T-helper 2 cell treated with Interferon-gamma antibody and Interleukin-4, amounts not matched to agents 5 μg/mL and 100 μg/mL, for 36 hours (primary cell): Measurements from ENCODE around the gene CACNA1A.
"Not testable (repeated sequence)": the region's sequence is repeated elsewhere in the genome, so short reads cannot be mapped to it uniquely, and the experiment has no call there.

Experiments
- DNase-seq: peaks from one replicate; pipeline ENCODE4 v3.0.0; 2021; ENCODE audit warnings: low spot score
- H3K27ac Mint-ChIP-seq: one replicate; pipeline ENCODE4 v1.8.0; 2021; ENCODE audit warnings: mild to moderate bottlenecking, mixed read lengths
- H3K27me3 Mint-ChIP-seq: one replicate; pipeline ENCODE4 v1.8.0; 2021; ENCODE audit warnings: low read depth, mixed read lengths
- H3K36me3 Mint-ChIP-seq: one replicate; pipeline ENCODE4 v1.8.0; 2021; ENCODE audit warnings: low read depth, mixed read lengths
- H3K4me1 Mint-ChIP-seq: one replicate; pipeline ENCODE4 v1.8.0; 2021; ENCODE audit warnings: low read depth, mixed read lengths
- H3K4me3 Mint-ChIP-seq: one replicate; pipeline ENCODE4 v1.8.0; 2022; ENCODE audit warnings: mild to moderate bottlenecking, moderate library complexity, mixed read lengths
- H3K9me3 Mint-ChIP-seq: one replicate; pipeline ENCODE4 v1.8.0; 2021; ENCODE audit warnings: mixed read lengths

Gene CACNA1A

DNA sequence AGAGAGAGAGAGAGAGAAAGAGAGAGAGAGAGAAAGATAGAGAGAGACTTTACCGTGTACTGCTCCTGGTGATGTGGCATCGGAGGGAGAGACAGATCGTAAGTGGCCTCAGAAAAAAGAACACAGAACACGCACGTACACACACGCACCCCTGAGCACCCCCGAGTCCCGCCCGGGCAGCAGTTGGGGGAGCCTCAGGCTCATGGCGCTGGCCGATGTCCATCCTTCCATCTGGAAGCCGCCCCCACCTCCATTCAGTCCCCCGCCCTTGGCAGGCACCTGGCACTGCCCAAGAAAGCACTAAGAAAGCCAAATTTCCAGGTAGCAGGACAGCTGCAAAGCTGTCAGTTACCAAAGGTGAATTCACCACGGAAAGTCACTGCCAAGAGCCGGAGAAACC is 239.1 kb downstream of the CACNA1A start:
- no peak overlapping the region for H3K27ac Mint-ChIP-seq
- no peaks in the 10 kb centered on the region for H3K9me3 Mint-ChIP-seq
- H3K4me3 Mint-ChIP-seq: no peak overlapping the region
- H3K4me1 Mint-ChIP-seq: peaks cover 2% of the 10 kb centered on the region
- peaks cover 4% of the 10 kb centered on the region for H3K27me3 Mint-ChIP-seq
- no peaks in the 10 kb centered on the region for H3K36me3 Mint-ChIP-seq
- DNase-seq: no peak

DNA sequence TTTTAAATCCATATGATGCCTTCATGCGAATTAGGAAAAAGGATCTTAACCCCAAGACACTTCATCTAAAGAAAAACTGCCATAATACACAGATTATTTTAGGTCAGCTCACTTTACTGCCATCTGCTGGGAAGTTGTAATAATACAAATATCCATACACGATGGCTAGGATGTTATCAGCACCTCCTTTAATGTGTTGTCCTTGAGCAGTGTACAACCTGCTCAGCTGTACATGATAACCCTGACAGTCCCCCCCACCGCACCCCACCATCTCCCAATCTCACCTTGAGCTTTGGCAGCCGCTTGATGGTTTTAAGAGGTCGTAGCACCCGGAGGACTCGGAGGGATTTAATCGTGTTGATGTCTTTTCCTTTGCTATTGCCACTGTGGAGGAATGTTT is 243.8 kb downstream of the CACNA1A start:
- H3K27ac Mint-ChIP-seq: no peak overlapping the region
- DNase-seq: no peak
- H3K36me3 Mint-ChIP-seq: no peaks in the 10 kb centered on the region
- no peak overlapping the region for H3K4me3 Mint-ChIP-seq
- no peaks in the 10 kb centered on the region for H3K9me3 Mint-ChIP-seq
- peaks cover 9% of the 10 kb centered on the region for H3K4me1 Mint-ChIP-seq
- H3K27me3 Mint-ChIP-seq: peaks cover 4% of the 10 kb centered on the region

DNA sequence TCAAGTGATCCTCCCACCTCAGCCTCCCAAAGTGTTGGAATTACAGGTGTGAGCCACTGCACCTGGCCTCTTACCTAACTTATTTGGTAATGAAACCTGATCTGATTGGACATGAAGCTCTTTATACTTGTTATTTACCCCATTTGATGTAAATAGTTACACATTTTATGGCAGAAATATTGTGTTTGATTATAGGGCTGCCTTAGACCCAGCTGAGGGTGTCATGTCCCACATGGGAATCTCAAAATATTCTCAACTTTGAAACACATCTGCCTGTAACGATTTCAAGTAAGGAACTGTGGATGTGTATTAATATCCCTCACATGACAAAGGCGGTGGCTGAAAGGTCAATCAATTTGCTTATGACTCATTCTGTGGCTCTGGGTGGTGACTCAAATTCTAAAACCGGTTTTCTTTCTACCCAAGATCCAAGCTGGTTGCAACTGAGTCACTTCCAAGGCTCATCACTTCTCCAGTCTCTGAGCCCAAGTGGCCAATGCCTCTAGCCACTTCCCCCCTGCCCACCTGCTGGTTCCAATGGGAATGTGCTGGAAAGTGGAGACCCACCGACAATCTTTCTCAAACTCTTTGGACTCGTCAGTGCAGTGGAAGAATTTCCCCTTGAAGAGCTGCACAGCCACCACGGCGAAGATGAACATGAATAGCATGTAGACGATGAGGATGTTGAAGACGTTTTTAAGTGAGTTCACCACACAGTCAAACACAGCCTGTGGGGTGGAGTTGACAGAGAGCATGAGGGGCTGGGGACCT is 245.2 kb downstream of the CACNA1A start:
- H3K27me3 Mint-ChIP-seq: peaks cover 8% of the 10 kb centered on the region
- H3K27ac Mint-ChIP-seq: no peak overlapping the region
- DNase-seq: peak; percentile 59
- peaks cover 9% of the 10 kb centered on the region for H3K4me1 Mint-ChIP-seq
- no peaks in the 10 kb centered on the region for H3K36me3 Mint-ChIP-seq
- H3K4me3 Mint-ChIP-seq: no peak overlapping the region
- H3K9me3 Mint-ChIP-seq: peaks cover 5% of the 10 kb centered on the region

DNA sequence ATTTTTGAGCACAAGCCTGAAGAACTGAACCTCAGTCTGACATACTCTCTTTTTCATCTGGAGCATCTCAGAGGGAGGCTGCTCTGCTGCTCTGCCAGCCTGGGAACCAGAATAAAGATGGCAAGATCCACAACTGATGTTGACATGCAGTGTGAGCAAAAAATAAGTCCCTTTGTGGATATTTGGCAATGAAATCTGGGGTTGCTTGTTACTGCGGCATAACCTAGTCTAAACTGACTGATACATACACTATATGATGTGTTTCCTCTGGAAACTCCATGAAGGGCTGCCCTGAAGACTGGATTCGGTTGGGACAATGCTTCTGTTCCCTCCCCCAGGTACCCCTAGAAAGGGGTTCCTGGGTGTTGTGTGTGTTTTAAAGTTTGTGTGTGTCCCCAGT is 249.4 kb downstream of the CACNA1A start:
- DNase-seq: no peak
- no peak overlapping the region for H3K27ac Mint-ChIP-seq
- H3K27me3 Mint-ChIP-seq: peaks cover 4% of the 10 kb centered on the region
- H3K36me3 Mint-ChIP-seq: no peaks in the 10 kb centered on the region
- peaks cover 7% of the 10 kb centered on the region for H3K4me1 Mint-ChIP-seq
- H3K4me3 Mint-ChIP-seq: no peak overlapping the region
- H3K9me3 Mint-ChIP-seq: peaks cover 5% of the 10 kb centered on the region

DNA sequence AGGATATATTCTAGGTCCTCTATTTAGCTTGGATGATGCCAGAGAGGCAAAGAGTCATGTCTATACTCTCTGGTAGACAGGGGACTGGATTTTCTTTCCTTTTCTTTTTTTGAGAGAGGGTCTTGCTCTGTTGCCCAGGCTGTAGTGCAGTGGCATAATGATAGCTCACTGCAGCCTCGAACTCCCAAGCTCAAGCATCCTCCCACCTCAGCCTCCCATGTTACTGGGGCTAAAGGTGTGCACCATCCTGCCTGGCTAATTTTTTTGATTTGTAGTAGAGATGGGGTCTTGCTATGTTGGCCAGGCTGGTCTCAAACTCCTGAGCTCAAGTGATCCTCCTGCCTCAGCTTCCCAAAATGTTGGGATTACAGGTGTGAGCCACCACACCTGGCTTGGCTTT is 249.9 kb downstream of the CACNA1A start:
- H3K4me3 Mint-ChIP-seq, H3K27me3 Mint-ChIP-seq, DNase-seq, H3K36me3 Mint-ChIP-seq, H3K4me1 Mint-ChIP-seq, H3K9me3 Mint-ChIP-seq, H3K27ac Mint-ChIP-seq: not testable (repeated sequence)

DNA sequence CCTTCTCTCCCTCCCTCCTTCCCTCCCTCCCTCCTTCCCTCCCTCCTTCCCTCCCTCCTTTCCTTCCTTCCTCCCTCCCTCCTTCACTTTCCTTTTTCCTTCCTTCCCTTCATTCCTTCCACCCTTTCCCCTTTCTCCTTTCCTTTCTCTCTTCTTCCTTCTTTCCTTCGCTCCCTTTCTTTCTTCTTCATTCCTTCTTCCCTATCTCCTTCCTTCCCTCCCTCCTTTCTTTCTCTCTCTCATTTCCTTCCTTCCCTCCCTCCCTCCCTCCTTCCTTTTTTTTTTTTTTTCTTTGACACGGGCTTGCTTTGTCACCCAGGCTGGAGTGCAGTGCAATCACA is 250.6 kb downstream of the CACNA1A start:
- H3K4me3 Mint-ChIP-seq: no peak overlapping the region
- H3K27me3 Mint-ChIP-seq: peaks cover 4% of the 10 kb centered on the region
- no peak overlapping the region for H3K27ac Mint-ChIP-seq
- no peaks in the 10 kb centered on the region for H3K4me1 Mint-ChIP-seq
- DNase-seq: no peak
- H3K36me3 Mint-ChIP-seq: no peaks in the 10 kb centered on the region
- peaks cover 5% of the 10 kb centered on the region for H3K9me3 Mint-ChIP-seq

DNA sequence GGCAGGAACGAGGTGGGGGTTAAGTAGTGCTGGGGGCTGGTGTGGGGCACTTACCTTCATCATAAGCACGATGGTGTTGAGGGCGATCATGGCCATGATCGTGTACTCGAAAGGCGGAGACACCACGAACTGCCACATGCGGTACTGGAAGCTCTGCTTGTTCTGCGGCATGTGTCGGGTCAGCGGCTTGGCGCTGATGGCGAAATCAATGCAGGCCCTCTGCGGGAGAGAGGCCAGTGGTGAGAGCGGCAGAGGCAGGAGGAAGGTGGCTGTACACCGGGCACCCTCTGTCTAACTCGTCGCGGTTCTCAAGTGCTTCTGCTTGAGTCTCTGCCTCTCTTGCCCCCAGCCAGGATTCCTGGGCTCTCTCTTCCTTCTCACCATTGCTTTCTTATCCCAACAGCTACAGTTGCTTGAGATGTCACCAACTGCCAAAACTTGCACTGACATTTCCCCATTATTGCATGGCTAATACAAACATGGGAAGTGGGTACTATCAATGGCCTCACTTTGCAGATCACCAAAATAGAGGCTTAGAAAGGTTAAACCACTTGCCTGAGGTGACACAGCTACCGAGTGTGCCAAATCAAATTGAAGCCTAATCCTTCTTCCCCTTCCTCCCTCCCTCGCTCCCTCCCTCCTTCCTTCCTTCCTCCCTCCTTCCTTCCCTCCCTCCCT is 251.1 kb downstream of the CACNA1A start:
- Mint-ChIP-seq H3K4me1 (no peaks in the 10 kb centered on the region), H3K9me3 (peaks cover 5% of the 10 kb centered on the region), H3K36me3 (no peaks in the 10 kb centered on the region), H3K4me3 (no peak overlapping the region), H3K27me3 (peaks cover 4% of the 10 kb centered on the region), H3K27ac (no peak overlapping the region)
- DNase-seq: no peak

DNA sequence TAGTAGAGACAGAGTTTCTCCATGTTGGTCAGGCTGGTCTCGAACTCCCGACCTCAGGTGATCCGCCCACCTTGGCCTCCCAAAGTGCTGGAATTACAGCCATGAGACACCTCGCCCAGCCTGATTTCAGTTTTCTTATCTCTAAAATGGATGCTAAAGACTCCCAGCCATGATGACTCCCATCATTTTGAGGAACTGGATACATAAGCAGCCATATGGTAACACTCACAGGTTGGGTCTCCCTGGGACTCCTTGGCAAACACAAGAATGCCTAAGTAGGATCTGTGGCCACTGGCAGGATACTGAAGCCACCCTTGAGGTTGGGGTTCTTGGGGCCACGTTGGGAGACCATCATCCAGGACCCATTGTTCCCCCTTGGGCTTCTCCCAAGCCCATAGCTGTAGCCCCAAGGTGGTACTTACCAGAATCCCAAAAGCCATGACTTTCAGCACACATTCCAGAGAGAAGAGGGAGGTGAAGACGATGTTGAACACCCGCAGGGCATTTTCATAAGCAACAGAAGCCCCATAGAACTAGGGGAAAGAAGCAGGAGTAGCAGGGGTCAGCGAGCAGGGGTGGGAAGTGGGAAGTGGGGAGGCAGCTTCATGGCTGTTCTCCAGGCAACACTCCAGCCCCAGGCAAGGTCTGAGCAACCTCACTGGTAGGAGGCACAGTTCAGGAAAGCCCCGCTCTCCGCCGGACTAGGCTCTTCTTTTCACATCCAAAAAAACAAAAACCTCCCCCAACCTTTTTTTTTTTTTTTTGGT is 253.5 kb downstream of the CACNA1A start:
- Mint-ChIP-seq H3K27me3 (peaks cover 4% of the 10 kb centered on the region), H3K4me3 (no peak overlapping the region), H3K36me3 (no peaks in the 10 kb centered on the region), H3K27ac (no peak overlapping the region), H3K4me1 (peaks cover 2% of the 10 kb centered on the region), H3K9me3 (peaks cover 5% of the 10 kb centered on the region)
- no peak for DNase-seq

DNA sequence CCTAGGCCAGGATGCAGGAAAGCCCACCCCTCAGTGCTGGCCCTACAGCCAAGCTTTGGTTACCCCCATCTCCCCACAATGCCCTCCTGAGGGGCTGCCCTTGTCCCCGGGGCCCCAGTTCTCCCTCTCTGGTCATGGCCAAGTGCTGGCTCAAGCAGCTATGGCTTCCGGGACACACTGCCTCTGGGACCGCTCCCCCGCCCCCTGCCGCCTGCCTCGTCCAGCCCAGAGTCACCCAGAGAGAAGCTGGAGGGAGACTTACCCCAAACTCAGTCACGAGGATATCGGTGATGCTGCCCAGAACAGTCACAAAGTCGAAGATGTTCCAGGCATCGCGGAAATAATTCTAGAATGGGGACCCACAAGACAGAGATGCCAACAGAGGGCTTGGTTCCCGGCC is 261.4 kb downstream of the CACNA1A start:
- H3K4me1 Mint-ChIP-seq: peaks cover 13% of the 10 kb centered on the region
- no peak overlapping the region for H3K27ac Mint-ChIP-seq
- no peak for DNase-seq
- H3K27me3 Mint-ChIP-seq: peaks cover 2% of the 10 kb centered on the region
- no peaks in the 10 kb centered on the region for H3K36me3 Mint-ChIP-seq
- no peak overlapping the region for H3K4me3 Mint-ChIP-seq
- no peaks in the 10 kb centered on the region for H3K9me3 Mint-ChIP-seq

DNA sequence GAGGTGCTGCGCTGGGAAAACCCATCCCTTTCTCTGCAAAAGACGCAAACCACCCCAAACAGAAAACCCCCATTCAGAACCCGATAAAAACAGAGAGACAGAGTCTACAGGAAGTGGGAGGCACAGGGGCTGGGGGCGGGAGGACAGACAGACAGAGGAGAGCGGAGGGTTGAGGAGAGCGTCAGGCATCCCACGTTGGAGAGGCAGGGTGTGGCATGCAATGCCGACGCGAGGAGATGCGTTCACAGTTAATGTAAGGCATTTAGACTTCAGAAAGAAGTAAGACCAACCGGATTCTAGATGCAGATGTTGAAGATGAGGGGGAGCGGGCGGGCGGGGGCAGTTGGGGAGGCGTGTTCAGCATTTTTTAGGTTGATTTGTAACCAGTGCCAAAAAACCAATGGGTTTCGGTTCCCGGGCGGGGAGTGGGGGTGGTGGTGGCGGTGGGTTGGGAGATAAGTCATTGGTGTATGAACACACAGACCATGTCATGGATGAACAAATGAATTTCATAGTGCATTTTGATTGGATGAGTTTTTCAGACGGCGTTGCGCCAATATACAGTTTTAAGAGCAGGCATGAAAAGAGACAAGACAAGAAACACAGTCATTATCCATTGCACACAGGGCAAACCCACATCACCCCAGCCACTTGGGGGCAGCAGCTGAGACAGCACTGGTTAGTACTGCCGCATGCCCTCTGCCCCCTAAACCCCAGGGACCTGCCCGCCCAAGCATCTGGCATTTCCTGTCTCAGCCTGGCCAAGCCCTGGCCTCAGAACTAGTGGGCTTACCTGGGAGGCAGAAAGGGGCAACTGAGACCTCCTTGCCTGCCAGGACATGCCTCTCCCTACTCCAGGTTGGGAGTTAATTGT is 264.8 kb downstream of the CACNA1A start:
- Mint-ChIP-seq H3K27me3 (peaks cover 2% of the 10 kb centered on the region), H3K9me3 (no peaks in the 10 kb centered on the region), H3K4me3 (no peak overlapping the region), H3K4me1 (peaks cover 11% of the 10 kb centered on the region), H3K27ac (no peak overlapping the region), H3K36me3 (no peaks in the 10 kb centered on the region)
- no peak for DNase-seq

DNA sequence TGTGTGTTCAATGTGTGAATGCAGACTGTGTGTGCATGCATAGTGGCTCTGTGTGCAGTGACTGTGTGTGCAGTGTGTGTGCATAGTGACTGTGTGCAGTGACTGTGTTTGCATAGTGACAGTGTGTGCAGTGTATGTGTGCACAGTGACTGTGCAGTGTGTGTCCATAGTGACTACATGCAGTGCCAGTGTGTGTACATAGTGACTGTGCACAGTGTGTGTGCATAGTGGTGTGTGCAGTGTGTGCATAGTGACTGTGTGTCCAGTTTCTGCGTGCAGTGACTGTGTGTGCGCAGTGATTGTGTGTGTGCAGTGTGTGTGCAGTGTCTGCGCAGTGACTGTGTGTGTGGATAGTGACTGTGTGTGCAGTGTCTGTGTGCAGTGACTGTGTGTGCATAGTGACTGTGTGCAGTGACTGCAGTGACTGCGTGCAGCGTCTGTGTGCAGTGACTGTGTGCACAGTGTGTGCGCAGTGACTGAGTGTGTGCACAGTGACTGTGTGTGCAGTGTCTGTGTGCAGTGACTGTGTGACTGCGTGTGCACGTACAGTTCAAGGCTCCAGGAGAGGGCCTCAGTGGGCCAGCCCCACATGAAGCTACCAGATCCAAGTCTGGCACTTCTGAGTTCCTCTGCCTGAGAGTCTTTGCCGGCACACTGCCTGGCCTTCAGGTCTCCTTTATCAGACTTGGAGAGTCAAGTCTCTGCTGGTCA is 265.8 kb downstream of the CACNA1A start:
- H3K4me1 Mint-ChIP-seq: peaks cover 11% of the 10 kb centered on the region
- H3K27ac Mint-ChIP-seq: peak overlapping the region; percentile 56
- no peak for DNase-seq
- peaks cover 2% of the 10 kb centered on the region for H3K27me3 Mint-ChIP-seq
- H3K4me3 Mint-ChIP-seq: no peak overlapping the region
- H3K36me3 Mint-ChIP-seq: no peaks in the 10 kb centered on the region
- H3K9me3 Mint-ChIP-seq: peaks cover 6% of the 10 kb centered on the region

DNA sequence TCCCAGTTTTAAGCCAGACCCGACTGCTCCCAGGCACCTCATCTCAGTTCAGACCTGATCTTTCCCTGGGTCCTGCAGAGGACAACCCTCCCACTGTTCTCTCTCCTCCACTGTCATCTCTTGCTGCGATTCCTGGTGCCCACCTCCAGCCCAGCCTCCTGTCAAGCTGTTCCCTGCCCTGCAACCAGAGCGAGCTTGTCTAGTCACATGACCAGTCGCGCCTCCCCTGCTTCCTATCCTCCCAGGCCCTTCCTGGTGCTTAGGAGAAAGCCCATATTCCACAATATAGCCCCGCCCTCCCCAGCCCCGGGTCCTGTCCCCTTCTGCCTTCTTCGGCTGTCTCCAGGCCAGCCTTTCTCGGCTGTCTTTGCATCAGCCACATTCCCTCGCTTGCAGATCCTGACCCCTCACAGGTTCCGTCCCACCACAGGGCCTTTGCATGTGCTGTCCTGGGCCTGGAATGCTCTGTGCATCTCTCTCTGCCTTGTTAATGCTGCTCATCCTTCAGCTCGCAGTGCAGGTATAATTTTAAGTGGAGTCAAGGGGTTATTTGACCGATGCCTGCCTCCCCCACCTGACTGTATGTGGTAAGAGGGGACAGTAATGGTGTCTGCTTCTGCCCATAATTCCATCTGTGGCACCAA is 267.3 kb downstream of the CACNA1A start:
- H3K4me3 Mint-ChIP-seq: no peak overlapping the region
- peaks cover 8% of the 10 kb centered on the region for H3K9me3 Mint-ChIP-seq
- peaks cover 2% of the 10 kb centered on the region for H3K27me3 Mint-ChIP-seq
- H3K4me1 Mint-ChIP-seq: peaks cover 20% of the 10 kb centered on the region
- no peak overlapping the region for H3K27ac Mint-ChIP-seq
- DNase-seq: no peak
- no peaks in the 10 kb centered on the region for H3K36me3 Mint-ChIP-seq

DNA sequence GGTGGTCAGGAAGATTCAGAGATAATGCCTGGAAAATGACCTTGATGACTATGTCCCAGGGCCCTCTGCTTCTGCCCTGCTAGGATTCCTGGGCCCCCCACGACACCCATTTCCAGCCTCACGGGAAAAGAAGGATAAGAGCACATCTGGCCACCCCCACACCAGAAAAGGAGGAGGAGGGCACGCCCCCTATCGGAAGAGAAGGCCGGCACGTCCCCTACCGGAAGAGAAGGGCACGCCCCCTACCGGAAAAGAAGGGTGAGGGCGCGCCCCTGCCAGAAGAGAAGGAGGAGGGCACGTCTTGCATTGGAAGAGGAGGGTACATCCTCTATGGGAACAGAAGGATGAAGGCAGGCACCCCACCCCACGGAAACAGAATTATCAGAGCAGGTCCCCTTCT is 271.8 kb downstream of the CACNA1A start:
- no peak for DNase-seq
- peaks cover 8% of the 10 kb centered on the region for H3K9me3 Mint-ChIP-seq
- peaks cover 9% of the 10 kb centered on the region for H3K4me1 Mint-ChIP-seq
- H3K4me3 Mint-ChIP-seq: peak overlapping the region; percentile 30
- H3K36me3 Mint-ChIP-seq: no peaks in the 10 kb centered on the region
- peak overlapping the region; percentile 35 for H3K27ac Mint-ChIP-seq
- H3K27me3 Mint-ChIP-seq: peaks cover 6% of the 10 kb centered on the region
